HG02973 (cell line): ENCODE results near the gene TMPRSS9.

Source experiments
- ATAC-seq: cut with Tn5 transposase; IDR thresholded peaks from one replicate; pipeline ENCODE4 v1.9.1; 2021; ENCODE audit warnings: moderate library complexity; ENCODE audit not compliant: unreplicated experiment

The TMPRSS9 gene

GRCh38 chr19:2329149-2329478, 31.0 kb upstream of the TMPRSS9 start:
- ATAC-seq: no peak

GRCh38 chr19:2329501-2329916, 30.6 kb upstream of the TMPRSS9 start:
- ATAC-seq: no peak

- ATAC-seq: no peak
Observed at GRCh38 chr19:2330255-2330631, 29.8 kb upstream of the TMPRSS9 start.

GRCh38 chr19:2330632-2331284, 29.3 kb upstream of the TMPRSS9 start:
- ATAC-seq: no peak

GRCh38 chr19:2331601-2332246, 28.3 kb upstream of the TMPRSS9 start:
- no peak for ATAC-seq

- no peak for ATAC-seq
Observed at GRCh38 chr19:2332341-2333026, 27.6 kb upstream of the TMPRSS9 start.

- no peak for ATAC-seq
Observed at GRCh38 chr19:2333027-2333806, 26.8 kb upstream of the TMPRSS9 start.

GRCh38 chr19:2333807-2334211, 26.3 kb upstream of the TMPRSS9 start:
- no peak for ATAC-seq

- ATAC-seq: no peak
Observed at GRCh38 chr19:2334426-2334825, 25.6 kb upstream of the TMPRSS9 start.

GRCh38 chr19:2334986-2335846, 24.8 kb upstream of the TMPRSS9 start:
- ATAC-seq: no peak

GRCh38 chr19:2335848-2336247, 24.2 kb upstream of the TMPRSS9 start:
- ATAC-seq: no peak

GRCh38 chr19:2336528-2337328, 23.3 kb upstream of the TMPRSS9 start:
- no peak for ATAC-seq

GRCh38 chr19:2337329-2337707, 22.7 kb upstream of the TMPRSS9 start:
- no peak for ATAC-seq

- ATAC-seq: no peak
Observed at GRCh38 chr19:2338055-2338615, 21.9 kb upstream of the TMPRSS9 start.

GRCh38 chr19:2338751-2339643, 21.1 kb upstream of the TMPRSS9 start:
- ATAC-seq: no peak

GRCh38 chr19:2339644-2340310, 20.3 kb upstream of the TMPRSS9 start:
- no peak for ATAC-seq

GRCh38 chr19:2340496-2341243, 19.4 kb upstream of the TMPRSS9 start:
- ATAC-seq: no peak
